ENCODE results near the gene SLC43A1.

SLC43A1 gene

DNA sequence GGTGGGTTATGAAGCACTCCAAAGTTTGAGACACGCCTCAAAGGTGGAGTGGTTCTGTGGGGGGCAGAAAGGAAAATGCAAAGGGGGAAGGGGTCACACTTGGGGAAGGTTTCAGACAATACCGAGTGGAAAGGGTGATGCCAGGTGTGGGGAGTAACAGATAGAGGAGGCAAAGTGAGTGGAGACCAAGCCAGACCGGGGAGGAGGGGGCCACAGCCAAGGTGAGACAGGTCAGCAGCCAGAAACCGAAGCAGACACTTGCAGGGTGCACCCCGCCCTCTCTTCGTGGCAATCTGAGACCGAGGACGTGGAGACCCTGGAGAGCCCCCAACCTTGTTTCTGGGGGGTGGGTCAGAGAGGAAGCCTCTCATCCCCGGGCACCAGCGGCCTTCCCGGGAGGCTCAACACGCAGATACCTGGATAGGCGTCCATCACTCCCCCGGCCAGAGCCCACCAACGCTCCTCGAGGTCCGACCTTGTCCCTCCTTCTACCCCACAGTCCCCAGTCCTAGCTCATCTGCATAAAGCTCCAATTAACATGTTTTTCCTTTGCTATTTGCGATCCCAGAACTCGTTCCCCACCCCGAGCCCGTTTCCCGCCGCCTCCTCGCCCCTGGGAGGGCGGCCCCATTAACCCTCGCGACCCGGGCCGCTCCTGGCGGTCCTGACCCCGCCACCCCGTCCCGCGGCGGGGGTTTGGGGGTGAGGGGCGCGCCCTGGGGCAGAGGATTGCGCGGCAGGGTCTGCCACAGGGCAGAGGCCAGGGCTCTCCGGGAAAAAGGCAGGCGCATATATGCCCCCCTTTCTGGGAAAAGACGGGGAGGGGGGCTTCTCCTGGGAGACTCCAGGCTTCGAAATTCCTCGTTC lies 33.4 kb downstream of the SLC43A1 start:
- DNase-seq = no peak
- no peaks in the 10 kb centered on the region for H3K9me3 Mint-ChIP-seq
- H3K36me3 Mint-ChIP-seq (ENCODE audit: low read depth) = peaks cover 29% of the 10 kb centered on the region
- peaks cover 28% of the 10 kb centered on the region for H3K27me3 Mint-ChIP-seq
- peaks cover 14% of the 10 kb centered on the region for H3K4me1 Mint-ChIP-seq (ENCODE audit: low read depth)
- no peak overlapping the region for H3K4me3 Mint-ChIP-seq
- H3K27ac Mint-ChIP-seq = no peak overlapping the region

DNA sequence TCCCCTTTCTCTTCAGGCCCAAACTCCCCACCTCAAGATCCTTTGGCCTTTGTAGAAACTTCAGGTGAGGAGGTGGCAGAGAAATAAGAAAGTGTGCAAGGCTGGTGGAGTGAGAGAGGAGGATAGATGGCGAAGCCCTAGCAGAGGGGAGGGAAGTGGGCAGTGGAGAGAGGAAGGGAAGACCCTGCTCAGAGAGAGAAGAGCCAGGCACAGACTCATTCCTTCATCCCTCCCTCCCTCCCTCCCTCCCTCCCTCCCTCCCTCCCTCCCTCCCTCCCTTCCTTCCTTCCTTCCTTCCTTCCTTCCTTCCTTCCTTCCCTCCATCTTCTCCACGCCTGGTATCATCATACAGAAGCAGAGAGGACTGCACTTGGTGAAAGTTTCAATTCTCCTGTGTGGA lies 34.2 kb downstream of the SLC43A1 start:
- no peak for DNase-seq
- peaks cover 19% of the 10 kb centered on the region for H3K4me1 Mint-ChIP-seq (ENCODE audit: low read depth)
- H3K9me3 Mint-ChIP-seq = no peaks in the 10 kb centered on the region
- H3K27ac Mint-ChIP-seq = no peak overlapping the region
- H3K27me3 Mint-ChIP-seq = peaks cover 32% of the 10 kb centered on the region
- peaks cover 24% of the 10 kb centered on the region for H3K36me3 Mint-ChIP-seq (ENCODE audit: low read depth)
- no peak overlapping the region for H3K4me3 Mint-ChIP-seq

DNA sequence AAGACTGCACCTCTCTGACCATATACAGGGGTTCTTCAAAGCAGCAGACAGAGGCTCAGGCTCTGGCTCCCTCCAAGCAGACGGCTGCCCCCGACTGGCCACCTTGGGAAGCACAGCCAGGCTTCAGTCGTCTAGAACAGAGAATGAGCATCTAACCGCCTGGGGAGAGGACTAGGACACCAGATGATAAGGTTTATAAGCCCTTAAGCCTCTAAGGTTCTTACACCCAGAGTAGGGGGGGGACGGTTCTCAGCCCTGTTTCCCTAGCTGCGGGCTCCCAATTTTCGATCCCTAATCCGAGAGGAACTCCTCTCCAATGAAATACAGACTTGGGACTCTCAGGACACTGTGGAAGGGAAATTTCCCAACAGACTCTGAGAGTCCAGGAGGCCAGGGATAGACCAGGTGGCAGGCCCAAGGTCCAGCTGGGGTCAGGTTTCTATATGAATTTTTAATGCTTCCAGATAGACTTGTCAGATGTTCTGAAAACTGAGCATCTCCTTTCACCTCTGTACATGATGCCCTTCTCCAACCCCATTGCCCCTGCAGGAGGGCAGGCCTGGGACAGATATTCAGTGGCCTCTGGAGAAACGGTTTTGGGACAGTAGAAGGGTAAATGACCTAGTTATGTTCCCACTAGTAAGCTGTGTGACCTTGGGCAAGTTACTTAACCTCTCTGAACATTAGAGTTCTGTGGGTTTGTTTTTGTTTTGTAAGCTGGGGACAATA lies 34.9 kb downstream of the SLC43A1 start:
- H3K9me3 Mint-ChIP-seq = no peaks in the 10 kb centered on the region
- peaks cover 37% of the 10 kb centered on the region for H3K27me3 Mint-ChIP-seq
- H3K4me3 Mint-ChIP-seq = no peak overlapping the region
- peaks cover 17% of the 10 kb centered on the region for H3K36me3 Mint-ChIP-seq (ENCODE audit: low read depth)
- no peak overlapping the region for H3K27ac Mint-ChIP-seq
- peak; percentile 84 for DNase-seq
- peaks cover 26% of the 10 kb centered on the region for H3K4me1 Mint-ChIP-seq (ENCODE audit: low read depth)

DNA sequence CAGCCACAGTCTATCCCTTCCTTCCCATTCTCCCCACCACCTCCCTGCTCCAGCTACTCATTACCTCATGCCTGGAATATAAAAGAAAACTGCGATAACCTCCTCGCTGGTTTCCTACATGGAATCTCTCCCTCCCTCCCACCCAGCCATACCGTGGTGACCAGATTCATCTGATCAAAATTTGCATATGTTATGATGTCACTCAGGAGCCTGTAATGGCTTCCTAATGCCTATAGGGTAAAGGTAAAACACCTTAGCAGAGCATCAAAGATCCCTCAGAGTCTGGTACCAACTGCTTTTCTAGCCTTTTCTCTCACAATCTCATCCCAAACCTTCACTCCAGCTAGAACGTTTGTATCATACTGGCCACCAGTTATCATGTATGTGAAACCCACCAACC lies 35.6 kb downstream of the SLC43A1 start:
- no peaks in the 10 kb centered on the region for H3K9me3 Mint-ChIP-seq
- peaks cover 31% of the 10 kb centered on the region for H3K4me1 Mint-ChIP-seq (ENCODE audit: low read depth)
- peaks cover 39% of the 10 kb centered on the region for H3K27me3 Mint-ChIP-seq
- no peak overlapping the region for H3K4me3 Mint-ChIP-seq
- no peak overlapping the region for H3K27ac Mint-ChIP-seq
- H3K36me3 Mint-ChIP-seq (ENCODE audit: low read depth) = peaks cover 10% of the 10 kb centered on the region
- no peak for DNase-seq

DNA sequence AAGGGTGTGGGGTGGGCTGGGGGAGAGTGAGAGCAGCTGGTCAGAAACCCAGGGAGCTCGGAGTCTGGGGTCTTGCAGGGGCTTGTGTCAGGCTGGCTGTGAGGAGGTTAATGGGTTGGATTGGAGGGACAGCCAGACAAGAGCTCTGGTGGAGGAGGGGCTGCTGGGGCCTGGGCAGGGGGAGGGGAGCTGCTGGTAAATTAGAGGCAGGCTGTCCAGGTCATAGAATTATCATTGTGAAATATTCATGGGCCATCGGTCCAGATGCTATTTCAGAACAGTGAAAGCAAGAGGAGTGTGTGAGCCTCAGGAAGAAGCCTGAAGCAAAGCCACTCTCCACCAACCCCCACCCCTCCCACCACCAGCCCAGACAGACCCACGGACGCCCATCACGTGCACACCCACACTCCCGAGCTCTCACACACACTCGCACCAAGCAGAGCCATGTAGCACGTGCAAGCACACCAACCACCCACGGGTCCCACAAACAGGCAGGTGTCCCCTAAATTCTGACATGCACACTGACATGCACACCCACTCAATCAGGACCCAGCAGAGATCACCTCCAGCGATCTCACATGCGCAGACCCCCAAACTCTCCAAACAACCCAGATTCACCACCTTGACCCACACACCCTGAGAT lies 36.4 kb downstream of the SLC43A1 start:
- H3K27ac Mint-ChIP-seq = no peak overlapping the region
- H3K4me1 Mint-ChIP-seq (ENCODE audit: low read depth) = peaks cover 39% of the 10 kb centered on the region
- no peak overlapping the region for H3K4me3 Mint-ChIP-seq
- peaks cover 3% of the 10 kb centered on the region for H3K36me3 Mint-ChIP-seq (ENCODE audit: low read depth)
- peaks cover 39% of the 10 kb centered on the region for H3K27me3 Mint-ChIP-seq
- no peak for DNase-seq
- H3K9me3 Mint-ChIP-seq = no peaks in the 10 kb centered on the region

DNA sequence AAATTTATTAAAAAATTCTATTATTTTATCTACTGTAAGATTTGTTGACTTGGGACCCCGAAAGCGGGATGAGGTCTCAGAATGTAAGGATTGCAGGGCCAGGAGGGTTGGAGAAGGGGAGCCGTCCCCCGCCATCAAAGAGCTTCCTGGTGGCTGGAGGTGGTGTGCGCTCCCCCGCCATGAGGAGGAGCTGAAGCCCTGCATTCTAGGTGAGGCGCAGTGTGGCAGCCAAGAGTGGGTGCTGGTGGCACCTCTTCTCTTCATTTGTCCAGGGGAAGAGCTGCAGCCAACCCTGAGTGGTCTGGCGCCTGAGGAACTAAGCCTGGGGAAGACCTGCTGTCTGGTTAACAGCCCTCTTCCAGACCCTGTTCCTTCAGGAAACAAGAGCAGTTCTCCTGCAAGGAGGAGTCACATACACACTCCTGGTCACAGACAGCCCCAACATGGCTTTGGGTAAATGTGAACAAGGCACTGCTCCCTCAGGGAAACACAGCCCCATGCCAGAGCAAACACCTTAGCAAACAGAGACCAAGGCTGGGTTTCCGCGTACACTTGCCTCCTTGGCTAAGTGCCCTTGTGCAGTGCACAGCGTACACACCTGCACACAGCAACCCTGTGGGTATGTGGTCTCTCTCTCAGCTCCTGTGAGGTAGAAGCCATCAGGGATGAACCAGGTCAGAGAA lies 37.9 kb downstream of the SLC43A1 start:
- peaks cover 34% of the 10 kb centered on the region for H3K4me1 Mint-ChIP-seq (ENCODE audit: low read depth)
- H3K27me3 Mint-ChIP-seq = peaks cover 44% of the 10 kb centered on the region
- no peaks in the 10 kb centered on the region for H3K36me3 Mint-ChIP-seq (ENCODE audit: low read depth)
- H3K9me3 Mint-ChIP-seq = no peaks in the 10 kb centered on the region
- no peak overlapping the region for H3K27ac Mint-ChIP-seq
- DNase-seq = no peak
- no peak overlapping the region for H3K4me3 Mint-ChIP-seq

DNA sequence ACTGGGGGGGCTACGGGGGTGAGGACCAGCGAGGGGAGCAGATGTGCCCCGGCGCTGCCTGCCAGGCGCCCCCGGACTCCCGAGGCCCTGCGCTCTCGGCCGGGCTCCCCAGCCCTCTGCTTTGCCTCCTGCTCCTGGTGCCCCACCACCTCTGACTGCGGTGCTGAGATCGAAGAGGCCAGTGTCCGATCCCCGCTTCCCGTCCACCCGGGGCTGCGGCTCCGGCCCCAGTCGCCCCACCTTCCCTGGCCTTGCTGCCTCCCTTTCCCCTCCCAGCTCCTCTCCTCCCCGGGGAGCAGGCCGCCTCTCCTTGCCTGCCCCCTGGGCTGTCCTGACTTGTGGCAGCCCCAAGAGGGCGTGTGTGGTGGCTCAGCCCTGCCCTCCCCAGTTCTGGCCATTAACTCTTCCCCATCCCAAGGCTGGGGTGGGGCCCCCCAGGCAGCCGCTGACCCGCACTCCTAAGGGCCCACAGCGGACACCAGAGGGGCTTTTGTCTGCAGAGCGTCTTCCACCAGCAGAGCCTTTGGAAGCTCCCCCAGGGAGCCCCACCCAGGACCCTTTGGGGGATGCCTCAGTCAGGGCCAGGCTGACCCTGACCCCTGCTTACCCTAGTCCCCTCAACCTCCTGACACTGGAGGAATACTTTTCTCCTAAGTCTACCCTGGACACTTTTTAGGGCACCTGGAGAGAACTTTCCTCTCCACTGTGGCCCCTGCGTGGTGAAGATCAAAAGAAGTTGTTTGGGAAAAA lies 38.6 kb downstream of the SLC43A1 start:
- peak; percentile 71 for DNase-seq
- Mint-ChIP-seq H3K4me1 (ENCODE audit: low read depth) (peaks cover 34% of the 10 kb centered on the region), H3K9me3 (no peaks in the 10 kb centered on the region), H3K4me3 (peak overlapping the region; percentile 71), H3K36me3 (ENCODE audit: low read depth) (no peaks in the 10 kb centered on the region), H3K27me3 (peaks cover 40% of the 10 kb centered on the region), H3K27ac (peak overlapping the region; percentile 72)

DNA sequence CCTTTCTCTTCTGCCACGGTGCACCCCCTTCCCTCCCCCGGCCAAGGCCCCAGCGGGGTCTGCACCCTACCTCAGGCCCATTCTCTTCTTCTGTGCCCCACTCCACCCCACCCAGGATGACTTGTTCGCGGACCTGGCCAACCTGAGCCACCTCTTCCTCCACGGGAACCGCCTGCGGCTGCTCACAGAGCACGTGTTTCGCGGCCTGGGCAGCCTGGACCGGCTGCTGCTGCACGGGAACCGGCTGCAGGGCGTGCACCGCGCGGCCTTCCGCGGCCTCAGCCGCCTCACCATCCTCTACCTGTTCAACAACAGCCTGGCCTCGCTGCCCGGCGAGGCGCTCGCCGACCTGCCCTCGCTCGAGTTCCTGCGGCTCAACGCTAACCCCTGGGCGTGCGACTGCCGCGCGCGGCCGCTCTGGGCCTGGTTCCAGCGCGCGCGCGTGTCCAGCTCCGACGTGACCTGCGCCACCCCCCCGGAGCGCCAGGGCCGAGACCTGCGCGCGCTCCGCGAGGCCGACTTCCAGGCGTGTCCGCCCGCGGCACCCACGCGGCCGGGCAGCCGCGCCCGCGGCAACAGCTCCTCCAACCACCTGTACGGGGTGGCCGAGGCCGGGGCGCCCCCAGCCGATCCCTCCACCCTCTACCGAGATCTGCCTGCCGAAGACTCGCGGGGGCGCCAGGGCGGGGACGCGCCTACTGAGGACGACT lies 39.3 kb downstream of the SLC43A1 start:
- no peaks in the 10 kb centered on the region for H3K9me3 Mint-ChIP-seq
- H3K4me1 Mint-ChIP-seq (ENCODE audit: low read depth) = peaks cover 34% of the 10 kb centered on the region
- no peaks in the 10 kb centered on the region for H3K36me3 Mint-ChIP-seq (ENCODE audit: low read depth)
- peaks cover 35% of the 10 kb centered on the region for H3K27me3 Mint-ChIP-seq
- peak; percentile 70 for DNase-seq
- peak overlapping the region; percentile 64 for H3K27ac Mint-ChIP-seq
- peak overlapping the region; percentile 71 for H3K4me3 Mint-ChIP-seq

DNA sequence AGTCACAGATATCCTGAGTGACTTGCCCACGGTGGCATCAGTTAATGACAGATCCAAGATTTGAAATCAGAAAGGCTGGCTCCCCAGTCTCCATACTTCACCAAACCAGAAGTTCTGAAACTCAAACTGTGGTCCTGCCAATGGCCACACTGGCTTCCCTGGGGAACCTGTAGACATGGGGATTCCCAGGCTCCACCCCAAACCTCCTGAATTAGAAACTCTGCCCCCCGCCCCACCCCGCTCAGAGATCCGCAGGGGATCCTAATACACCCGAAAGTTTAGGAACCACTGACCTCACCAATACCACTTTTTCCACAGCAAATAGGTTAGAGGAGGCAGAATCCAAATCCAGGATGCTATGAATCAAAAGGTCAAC lies 39.8 kb downstream of the SLC43A1 start:
- peaks cover 34% of the 10 kb centered on the region for H3K4me1 Mint-ChIP-seq (ENCODE audit: low read depth)
- H3K9me3 Mint-ChIP-seq = no peaks in the 10 kb centered on the region
- peaks cover 31% of the 10 kb centered on the region for H3K27me3 Mint-ChIP-seq
- H3K4me3 Mint-ChIP-seq = peak overlapping the region; percentile 58
- H3K36me3 Mint-ChIP-seq (ENCODE audit: low read depth) = no peaks in the 10 kb centered on the region
- no peak for DNase-seq
- peak overlapping the region; percentile 64 for H3K27ac Mint-ChIP-seq

DNA sequence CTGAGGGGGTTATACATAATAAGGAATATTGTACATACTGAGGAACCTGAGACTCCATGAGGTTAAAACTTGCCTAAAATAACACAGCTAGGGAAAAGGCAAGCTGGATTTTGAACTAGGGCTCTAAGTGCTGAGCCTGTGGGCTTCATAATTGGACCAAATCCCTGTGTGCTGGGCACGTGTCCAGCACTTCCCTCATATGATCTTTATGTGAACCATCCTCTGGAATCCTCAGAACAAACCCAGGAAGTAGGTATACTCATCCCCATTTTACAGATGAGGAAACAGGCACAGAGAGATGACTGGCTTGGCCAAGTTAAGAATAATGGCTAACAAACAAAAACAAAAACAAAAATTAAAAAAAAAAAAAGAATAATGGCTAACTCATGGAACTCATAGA lies 40.3 kb downstream of the SLC43A1 start:
- Mint-ChIP-seq H3K4me3 (peak overlapping the region; percentile 58), H3K36me3 (ENCODE audit: low read depth) (no peaks in the 10 kb centered on the region)

DNA sequence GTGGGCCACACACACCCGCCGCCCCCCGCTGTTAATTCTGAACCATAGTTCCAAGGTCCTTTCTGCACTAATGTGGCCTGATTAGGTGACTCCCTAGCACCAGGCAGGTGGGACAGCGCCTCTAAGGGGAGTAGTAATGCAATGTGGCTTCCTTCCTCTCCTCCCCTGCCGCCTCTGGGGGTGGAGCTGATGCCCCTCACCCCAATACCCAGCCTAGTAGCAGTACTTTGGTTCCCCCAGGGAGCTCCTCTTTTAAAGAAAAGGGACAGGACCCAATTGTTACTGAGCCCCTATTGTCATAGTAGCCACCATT lies 40.7 kb downstream of the SLC43A1 start:
- no peaks in the 10 kb centered on the region for H3K9me3 Mint-ChIP-seq
- no peak for DNase-seq
- no peak overlapping the region for H3K27ac Mint-ChIP-seq
- no peaks in the 10 kb centered on the region for H3K36me3 Mint-ChIP-seq (ENCODE audit: low read depth)
- H3K4me1 Mint-ChIP-seq (ENCODE audit: low read depth) = peaks cover 31% of the 10 kb centered on the region
- H3K4me3 Mint-ChIP-seq = no peak overlapping the region
- H3K27me3 Mint-ChIP-seq = peaks cover 30% of the 10 kb centered on the region

More for the DNA sequence above, 40.3 kb downstream of the SLC43A1 start:
- Mint-ChIP-seq H3K4me1 (ENCODE audit: low read depth) (peaks cover 32% of the 10 kb centered on the region), H3K27ac (no peak overlapping the region), H3K9me3 (no peaks in the 10 kb centered on the region), H3K27me3 (peaks cover 30% of the 10 kb centered on the region)
- no peak for DNase-seq

DNA sequence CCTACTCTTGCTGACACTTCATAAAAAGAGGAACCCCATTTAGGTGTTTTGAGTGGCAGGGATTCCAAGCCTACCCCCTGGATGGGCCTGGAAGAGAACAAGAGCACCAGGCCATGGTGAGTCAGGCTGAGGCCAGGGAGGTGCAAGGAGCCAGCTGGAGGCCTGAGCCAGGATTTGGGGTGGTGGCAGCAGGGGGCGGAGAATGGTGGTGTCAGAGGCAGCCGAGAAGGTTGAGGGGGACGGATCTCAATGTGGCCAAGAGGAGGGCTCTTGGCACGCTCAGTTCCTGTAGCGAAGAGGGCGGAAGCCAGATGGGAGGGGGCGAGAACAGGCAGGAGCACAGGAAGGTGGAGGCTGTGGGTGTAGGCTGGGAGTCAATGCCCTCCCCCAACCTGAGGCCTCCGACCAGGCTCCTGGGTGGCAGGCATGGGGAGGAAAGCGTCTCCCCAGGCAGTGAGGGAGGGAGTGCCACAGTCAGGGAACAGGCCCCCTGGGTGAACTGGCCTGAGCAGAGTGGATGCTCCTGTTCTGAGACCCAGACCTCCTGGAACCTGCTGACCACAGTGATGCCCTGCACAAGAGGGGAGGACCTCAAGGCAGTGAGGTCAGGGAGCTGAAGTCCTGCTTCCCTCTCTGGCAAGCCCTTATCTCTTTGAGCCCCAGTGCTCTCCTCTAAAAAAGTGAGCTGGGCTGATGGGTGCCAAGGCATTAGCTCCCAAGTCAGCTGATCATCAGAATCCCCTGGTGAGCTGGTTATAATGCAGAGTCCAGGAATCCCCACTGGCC lies 41.3 kb downstream of the SLC43A1 start:
- Mint-ChIP-seq H3K36me3 (ENCODE audit: low read depth) (no peaks in the 10 kb centered on the region), H3K27ac (peak overlapping the region; percentile 28), H3K9me3 (no peaks in the 10 kb centered on the region), H3K4me3 (no peak overlapping the region), H3K4me1 (ENCODE audit: low read depth) (peaks cover 30% of the 10 kb centered on the region), H3K27me3 (peaks cover 28% of the 10 kb centered on the region)
- DNase-seq = no peak

DNA sequence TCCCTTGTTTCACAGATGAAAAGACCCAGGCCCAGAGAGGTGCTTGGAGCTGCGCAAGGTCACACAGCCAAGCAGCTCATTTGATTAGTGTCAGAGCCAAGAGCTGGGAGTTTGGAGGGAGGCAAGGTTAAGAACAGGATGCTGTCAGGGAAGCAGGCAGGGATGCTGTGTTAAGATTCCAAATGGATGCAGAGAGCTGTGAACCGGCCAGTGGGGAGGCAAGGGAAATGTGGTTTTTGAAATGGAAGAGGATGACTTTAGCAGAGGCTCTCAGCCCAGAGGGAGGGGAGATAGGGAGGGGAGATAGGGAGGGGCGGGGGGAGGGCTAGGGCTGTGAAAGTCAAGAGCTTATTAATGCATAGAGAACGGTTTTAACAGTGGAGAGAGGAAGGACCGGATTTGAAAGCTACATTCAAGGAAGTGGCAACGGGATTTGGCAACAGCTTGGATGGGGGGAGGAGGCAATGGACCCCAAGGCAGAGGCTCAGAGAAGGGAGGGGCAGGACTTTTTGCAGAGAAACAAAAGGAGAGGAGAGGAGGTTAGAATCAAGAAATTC lies 42.1 kb downstream of the SLC43A1 start:
- H3K4me3 Mint-ChIP-seq = no peak overlapping the region
- DNase-seq = no peak
- peaks cover 30% of the 10 kb centered on the region for H3K4me1 Mint-ChIP-seq (ENCODE audit: low read depth)
- H3K9me3 Mint-ChIP-seq = no peaks in the 10 kb centered on the region
- no peak overlapping the region for H3K27ac Mint-ChIP-seq
- H3K36me3 Mint-ChIP-seq (ENCODE audit: low read depth) = no peaks in the 10 kb centered on the region
- peaks cover 28% of the 10 kb centered on the region for H3K27me3 Mint-ChIP-seq

Measured in activated T-cell treated with anti-CD3 and anti-CD28 coated beads, Interleukin-2, amount 50 U/mL, for 24 hours (primary cell).